Cardiac muscle cell (in vitro differentiated cells and primary cell): Measurements from ENCODE around the gene CNTNAP2. TPM values are rescaled to one million over a fixed set of nuclear protein-coding genes. Genes with fewer than 3 reads are reported as not detected.

Experiments used
- DNase-seq, 2 donors: peaks; one replicate each; pipeline versions ENCODE4 v3.0.0 to v3.0.0-alpha.2; 2010 to 2017; ENCODE audit warnings: low read depth in 1 of 2, low spot score in 1 of 2
- H3K27ac ChIP-seq: fragments of 200-600 bp; sonication (generic); 2 replicates; pipeline ENCODE4 v1.5.1; 2016
- H3K27me3 ChIP-seq: fragments of 200-600 bp; sonication (generic); 2 replicates; pipeline ENCODE4 v1.6.0; 2016; ENCODE audit warnings: control low read depth
- H3K36me3 ChIP-seq: fragments of 200-600 bp; sonication (generic); 2 replicates; pipeline ENCODE4 v1.5.1; 2016; ENCODE audit warnings: control low read depth
- H3K4me1 ChIP-seq: fragments of 200-600 bp; sonication (generic); 2 replicates; pipeline ENCODE4 v1.8.1; 2017; ENCODE audit warnings: low read depth, mild to moderate bottlenecking, mixed run types
- H3K4me3 ChIP-seq: fragments of 200-600 bp; sonication (generic); 2 replicates; pipeline ENCODE4 v1.5.1; 2016; ENCODE audit warnings: mild to moderate bottlenecking
- H3K9me3 ChIP-seq: fragments of 200-600 bp; sonication (generic); 2 replicates; pipeline ENCODE4 v1.5.1; 2017; ENCODE audit warnings: low read depth, mild to moderate bottlenecking, control low read depth
- CTCF ChIP-seq: IDR thresholded peaks from 2 replicates; pipeline ENCODE4 v1.5.1; 2012; ENCODE audit warnings: low read depth, mild to moderate bottlenecking, low read length
- polyA plus RNA-seq: library from polyadenylated mRNA; unstranded; fragments of >200 nt; fragmentation: Nextera tagmentation; extraction: Ambion mirVana; gene quantifications from 2 replicates; pipeline ENCODE4 v1.2.1, GENCODE V29; 2016
- total RNA-seq: library from RNA; depleted of rRNA; stranded (reverse); fragments of >200 nt; gene quantifications from 2 replicates; pipeline ENCODE4 v1.2.3, GENCODE V29; 2016

CNTNAP2 gene
- total and polyA plus RNA-seq, 2 experiments from 2014 or later, result 4.8 to 5.1 TPM

- no peaks in the 10 kb centered on the region for H3K9me3 ChIP-seq
- DNase-seq, result no peak
- no peak overlapping the region for H3K4me3 ChIP-seq
- peaks cover 8% of the 10 kb centered on the region for H3K4me1 ChIP-seq
- TF ChIP-seq CTCF, result no peak
- H3K27ac ChIP-seq, result no peak overlapping the region
- no peaks in the 10 kb centered on the region for H3K27me3 ChIP-seq
- H3K36me3 ChIP-seq, result no peaks in the 10 kb centered on the region
These were observed 608.9 kb downstream of the CNTNAP2 start for GRCh38 chr7:146725520-146725919.

DNA sequence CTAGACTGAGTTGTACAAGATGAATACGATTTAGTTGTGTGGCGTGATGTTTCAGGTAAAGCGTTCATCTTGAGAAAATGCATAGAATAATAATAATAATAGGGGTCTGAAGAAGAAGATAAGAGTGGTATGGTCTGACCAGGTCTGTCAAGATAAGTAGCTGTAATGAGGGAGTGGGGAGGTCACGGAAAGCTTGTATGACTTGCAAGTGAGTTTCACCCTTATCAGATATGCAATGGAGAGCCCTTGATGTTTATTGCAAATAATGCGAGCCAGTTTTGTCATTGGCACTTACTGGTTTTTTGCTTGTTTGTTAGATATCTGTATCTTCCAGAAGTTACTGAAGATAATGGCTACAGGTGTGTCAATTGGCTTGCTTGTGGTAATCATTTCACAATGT, 611.5 kb downstream of the CNTNAP2 start:
- H3K4me1 ChIP-seq, result peaks cover 8% of the 10 kb centered on the region
- H3K27me3 ChIP-seq, result no peaks in the 10 kb centered on the region
- no peaks in the 10 kb centered on the region for H3K36me3 ChIP-seq
- no peak for TF ChIP-seq CTCF
- H3K4me3 ChIP-seq, result no peak overlapping the region
- H3K9me3 ChIP-seq, result no peaks in the 10 kb centered on the region
- no peak overlapping the region for H3K27ac ChIP-seq
- DNase-seq, result no peak

DNA sequence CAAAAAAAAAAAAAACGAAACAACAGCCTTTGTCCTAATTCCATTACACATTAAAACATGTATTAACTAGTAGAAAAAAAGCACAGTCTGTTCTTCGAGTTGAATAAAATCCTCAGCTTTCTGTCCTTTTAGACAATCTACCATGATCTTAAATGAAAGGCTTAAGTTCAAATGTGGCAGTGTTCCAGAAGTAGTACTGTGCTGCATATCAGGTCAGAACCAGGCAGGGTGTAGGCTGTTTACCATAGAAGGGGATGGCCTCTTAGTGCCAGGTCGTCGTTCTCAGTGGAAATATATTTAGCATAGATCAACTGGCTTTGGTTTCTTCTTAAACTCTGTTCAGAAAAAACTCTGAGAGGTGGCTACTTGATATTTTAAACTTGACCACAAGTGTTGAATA, 612.0 kb downstream of the CNTNAP2 start:
- H3K36me3 ChIP-seq, result no peaks in the 10 kb centered on the region
- H3K4me3 ChIP-seq, result no peak overlapping the region
- no peaks in the 10 kb centered on the region for H3K9me3 ChIP-seq
- peaks cover 8% of the 10 kb centered on the region for H3K4me1 ChIP-seq
- peak overlapping the region; percentile 24 for H3K27ac ChIP-seq
- peak in 1 of 2 donors; percentile 33 for DNase-seq
- TF ChIP-seq CTCF, result no peak
- H3K27me3 ChIP-seq, result no peaks in the 10 kb centered on the region

- no peaks in the 10 kb centered on the region for H3K36me3 ChIP-seq
- DNase-seq, result no peak
These were observed 614.6 kb downstream of the CNTNAP2 start for GRCh38 chr7:146731185-146731584.

GRCh38 chr7:146735992-146736391, 619.4 kb downstream of the CNTNAP2 start:
- no peak overlapping the region for H3K4me3 ChIP-seq
- no peak for DNase-seq
- H3K4me1 ChIP-seq, result no peaks in the 10 kb centered on the region
- H3K27me3 ChIP-seq, result no peaks in the 10 kb centered on the region
- H3K9me3 ChIP-seq, result no peaks in the 10 kb centered on the region
- H3K27ac ChIP-seq, result no peak overlapping the region
- H3K36me3 ChIP-seq, result no peaks in the 10 kb centered on the region
- no peak for TF ChIP-seq CTCF

More at GRCh38 chr7:146731185-146731584, 614.6 kb downstream of the CNTNAP2 start:
- H3K27ac ChIP-seq, result no peak overlapping the region
- no peaks in the 10 kb centered on the region for H3K27me3 ChIP-seq
- peaks cover 8% of the 10 kb centered on the region for H3K4me1 ChIP-seq
- no peak for TF ChIP-seq CTCF
- H3K9me3 ChIP-seq, result no peaks in the 10 kb centered on the region
- H3K4me3 ChIP-seq, result no peak overlapping the region
